GM23248 (cell line): ENCODE results near the gene GJA4. TPM values are rescaled to one million over a fixed set of nuclear protein-coding genes. Genes with fewer than 3 reads are reported as not detected.

Experiments used
- DNase-seq: peaks from one replicate; pipeline ENCODE4 v3.0.0-alpha.2; 2015
- H2AFZ ChIP-seq: fragments of 200-600 bp; sonication (generic); 2 replicates; pipeline ENCODE4 v1.6.1; 2016; ENCODE audit warnings: antibody characterized with exemption
- H3F3A ChIP-seq: fragments of 200-600 bp; sonication (generic); 2 replicates; pipeline ENCODE4 v1.6.1; 2016; ENCODE audit warnings: mild to moderate bottlenecking, antibody characterized with exemption, mixed run types; ENCODE audit not compliant: insufficient read depth
- H3K27ac ChIP-seq: fragments of 200-600 bp; sonication (generic); 2 replicates; pipeline ENCODE4 v1.5.1; 2016; ENCODE audit warnings: mild to moderate bottlenecking
- H3K27me3 ChIP-seq: fragments of 200-600 bp; sonication (generic); replicated peaks from 2 replicates; pipeline ENCODE4 v1.6.1; 2016; ENCODE audit warnings: mild to moderate bottlenecking; ENCODE audit not compliant: insufficient read depth
- H3K36me3 ChIP-seq: fragments of 200-600 bp; sonication (generic); 2 replicates; pipeline ENCODE4 v1.6.1; 2016; ENCODE audit warnings: low read depth, mild to moderate bottlenecking
- H3K4me1 ChIP-seq: fragments of 200-600 bp; sonication (generic); 2 replicates; pipeline ENCODE4 v1.6.1; 2016; ENCODE audit warnings: mild to moderate bottlenecking; ENCODE audit not compliant: insufficient read depth
- H3K4me2 ChIP-seq: fragments of 200-600 bp; sonication (generic); one replicate; pipeline ENCODE4 v1.6.1; 2016; ENCODE audit warnings: mild to moderate bottlenecking; ENCODE audit not compliant: unreplicated experiment
- H3K4me3 ChIP-seq: fragments of 200-600 bp; sonication (generic); 2 replicates; pipeline ENCODE4 v1.5.1; 2016; ENCODE audit warnings: mild to moderate bottlenecking
- H3K79me2 ChIP-seq: fragments of 200-600 bp; sonication (generic); 2 replicates; pipeline ENCODE4 v1.6.1; 2016; ENCODE audit warnings: mild to moderate bottlenecking; ENCODE audit not compliant: insufficient read depth
- H3K9ac ChIP-seq: fragments of 200-600 bp; sonication (generic); 2 replicates; pipeline ENCODE4 v1.6.1; 2016; ENCODE audit warnings: mild to moderate bottlenecking
- H3K9me2 ChIP-seq: fragments of 200-600 bp; sonication (generic); 2 replicates; pipeline ENCODE4 v1.6.1; 2016; ENCODE audit warnings: mixed run types, mild to moderate bottlenecking, moderate library complexity; ENCODE audit not compliant: insufficient read depth
- H3K9me3 ChIP-seq: fragments of 200-600 bp; sonication (generic); one replicate; pipeline ENCODE4 v1.6.1; 2017; ENCODE audit warnings: low read depth
- H4K20me1 ChIP-seq: fragments of 200-600 bp; sonication (generic); 2 replicates; pipeline ENCODE4 v1.6.0; 2016; ENCODE audit not compliant: insufficient read depth
- EZH2 ChIP-seq: fragments of 200-600 bp; sonication (generic); IDR thresholded peaks from 2 replicates; pipeline ENCODE4 v1.6.1; 2018; ENCODE audit warnings: antibody characterized with exemption, mild to moderate bottlenecking; ENCODE audit not compliant: insufficient read depth, poor library complexity, severe bottlenecking
- EZH2phosphoT487 ChIP-seq: fragments of 200-600 bp; sonication (generic); IDR thresholded peaks from 2 replicates; pipeline ENCODE4 v1.6.1; 2018; ENCODE audit warnings: antibody characterized with exemption, moderate library complexity, mild to moderate bottlenecking, low read depth; ENCODE audit not compliant: insufficient read depth
- WGBS, 2 experiments: methylation state at CpG; one replicate each; pipeline ENCODE4 v1.1.6; 2015 to 2017; ENCODE audit warnings: low lambda C conversion rate in 2 of 2, low coverage in 1 of 2; ENCODE audit errors: missing lambda C conversion rate in 2 of 2; 5-methylcytosine and 5-hydroxymethylcytosine counted together
- in situ Hi-C: fragments of 300-500 bp; cut with MboI; formaldehyde crosslinking; loops from 2 replicates; pipeline ENCODE4 v1.15.0; 2020
- polyA plus RNA-seq: library from polyadenylated mRNA; unstranded; fragments of >200 nt; fragmentation: Nextera tagmentation; extraction: Ambion mirVana; gene quantifications from 2 replicates; pipeline ENCODE4 v1.2.1, GENCODE V29; 2016
- total RNA-seq: library from RNA; depleted of rRNA; stranded (reverse); fragments of >200 nt; shearing (Covaris generic); gene quantifications from 2 replicates; pipeline ENCODE4 v1.2.3, GENCODE V29; 2014

GJA4 gene
- total and polyA plus RNA-seq, 2 experiments from 2014 or later = not detected

- H3K9ac ChIP-seq = no peak overlapping the region
- no peak for DNase-seq
- peaks cover 39% of the 10 kb centered on the region for H3K27me3 ChIP-seq
- H3K4me3 ChIP-seq = no peak overlapping the region
- H3K4me2 ChIP-seq = no peak overlapping the region
- no peaks in the 10 kb centered on the region for H3K79me2 ChIP-seq
- H4K20me1 ChIP-seq = no peaks in the 10 kb centered on the region
- no peaks in the 10 kb centered on the region for H3K36me3 ChIP-seq
- no peak overlapping the region for H3K27ac ChIP-seq
- WGBS, 2 experiments = 74 to 80% methylated on average over 5 of the region's 5 CpGs
- no peaks in the 10 kb centered on the region for H3K9me3 ChIP-seq
- 0 out of 2 replicates have a peak, but pooled peaks cover 5% of the 10 kb centered on the region for H3K4me1 ChIP-seq
- H3F3A ChIP-seq = peaks cover 6% of the 10 kb centered on the region; the same call in 1 of the 2 replicates
- in situ Hi-C loops = no loop called here
- TF ChIP-seq EZH2phosphoT487 (no peak), EZH2 (no peak)
- H2AFZ ChIP-seq = no peak overlapping the region
- no peaks in the 10 kb centered on the region for H3K9me2 ChIP-seq
Observed at GRCh38 chr1:34779962-34780361, 12.8 kb upstream of the GJA4 start.

DNA sequence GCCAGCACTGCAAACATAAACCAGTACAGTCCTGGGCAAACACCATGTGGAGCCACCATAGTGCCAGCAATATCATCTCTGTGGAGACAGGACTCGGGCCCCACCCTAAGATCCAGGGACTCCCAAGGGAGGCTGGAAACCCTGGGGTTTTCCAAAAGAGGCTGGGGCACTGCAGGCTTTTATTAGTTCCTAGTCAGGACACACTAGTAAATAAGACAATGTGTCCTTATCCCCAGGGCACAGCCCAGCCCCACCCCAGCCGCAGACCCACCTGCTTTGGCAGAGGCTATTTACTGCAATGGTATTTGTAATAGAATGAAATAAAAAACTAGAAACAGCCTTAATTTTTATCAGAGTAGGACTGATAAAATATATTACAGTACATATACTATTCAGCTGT is 12.3 kb upstream of the GJA4 start:
- H3K9ac ChIP-seq = no peak overlapping the region

GRCh38 chr1:34781071-34781843 is 11.5 kb upstream of the GJA4 start, which contains the start of gene GJB3:
Gene GJB3, plus strand, starts transcription at chr1:34781214. Its CDS starts 3,549 bp downstream, at chr1:34784763.
- Histone ChIP-seq H3K9ac (no peak within 1 kb of the TSS), H3K27me3 (peaks cover 35% of the 10 kb centered on the region), H3K9me3 (no peaks in the 10 kb centered on the region), H3K4me3 (peak within 1 kb of the TSS; percentile 54), H3K9me2 (no peaks in the 10 kb centered on the region), H3F3A (peaks cover 6% of the 10 kb centered on the region; the same call in 1 of the 2 replicates), H3K36me3 (no peaks in the 10 kb centered on the region), H4K20me1 (no peaks in the 10 kb centered on the region), H3K27ac (no peak within 1 kb of the TSS), H3K4me1 (0 out of 2 replicates have a peak, but pooled peaks cover 5% of the 10 kb centered on the region), H3K4me2 (peak within 1 kb of the TSS; percentile 51), H2AFZ (peak within 1 kb of the TSS; percentile 58), H3K79me2 (no peaks in the 10 kb centered on the region)
- in situ Hi-C loops = no loop called here
- TF ChIP-seq EZH2phosphoT487 (no peak), EZH2 (peak; percentile 51)
- peak; percentile 60 for DNase-seq
- 2 to 4% methylated on average over 48 to 56 of the region's 62 CpGs for WGBS, 2 experiments

More for the DNA sequence above, 12.3 kb upstream of the GJA4 start:
- 92 to 98% methylated on average over 2 of the region's 2 CpGs for WGBS, 2 experiments
- Histone ChIP-seq H3K4me1 (0 out of 2 replicates have a peak, but pooled peaks cover 5% of the 10 kb centered on the region), H3K4me3 (no peak overlapping the region), H3F3A (peaks cover 6% of the 10 kb centered on the region; the same call in 1 of the 2 replicates), H3K9me2 (no peaks in the 10 kb centered on the region), H3K9me3 (no peaks in the 10 kb centered on the region), H3K4me2 (no peak overlapping the region), H4K20me1 (no peaks in the 10 kb centered on the region), H3K79me2 (no peaks in the 10 kb centered on the region), H3K27me3 (peaks cover 39% of the 10 kb centered on the region), H3K27ac (no peak overlapping the region), H3K36me3 (no peaks in the 10 kb centered on the region), H2AFZ (no peak overlapping the region)
- in situ Hi-C loops = no loop called here
- DNase-seq = no peak
- TF ChIP-seq EZH2phosphoT487 (no peak), EZH2 (no peak)

- Histone ChIP-seq H3K4me1 (0 out of 2 replicates have a peak, but pooled peaks cover 5% of the 10 kb centered on the region), H3F3A (peaks cover 6% of the 10 kb centered on the region; the same call in 1 of the 2 replicates), H3K79me2 (no peaks in the 10 kb centered on the region), H2AFZ (peak overlapping the region; percentile 58; the same call in 1 of the 2 replicates), H3K27me3 (peaks cover 32% of the 10 kb centered on the region), H3K9me2 (no peaks in the 10 kb centered on the region), H4K20me1 (no peaks in the 10 kb centered on the region), H3K4me3 (peak overlapping the region; percentile 54), H3K27ac (no peak overlapping the region), H3K4me2 (peak overlapping the region; percentile 51), H3K9me3 (no peaks in the 10 kb centered on the region), H3K9ac (no peak overlapping the region), H3K36me3 (no peaks in the 10 kb centered on the region)
- WGBS, 2 experiments = 4 to 7% methylated on average over 16 to 18 of the region's 18 CpGs
- TF ChIP-seq EZH2phosphoT487 (no peak), EZH2 (no peak)
- DNase-seq = no peak
- in situ Hi-C loops = no loop called here
Observed at GRCh38 chr1:34781844-34782391, 10.9 kb upstream of the GJA4 start.
